K562 (cell line): ENCODE measurements around the gene FGGY. TPM values are rescaled to one million over a fixed set of nuclear protein-coding genes. Genes with fewer than 3 reads are reported as not detected.

Experiments used
- ATAC-seq: fragments of 200-7000 bp; cut with Tn5 transposase; 3 replicates; pipeline ENCODE4 v1.9.1; 2020; ENCODE audit warnings: moderate library complexity
- BruUV-seq: library from RNA; stranded (reverse); fragments of 400-500 nt; replicated peaks from 2 replicates; lab custom pipeline; 2021; lab: Mats Ljungman, UMichigan
- CTCF ChIA-PET: fragments of 300-600 bp; formaldehyde crosslinking; extraction: SDS; loops from one replicate; lab custom pipeline; 2021; ENCODE audit warnings: low intra/inter-chr PET ratio; lab: Yijun Ruan, JAX
- POLR2A ChIA-PET: fragments of 300-600, 350-650 bp; sonication (Branson Sonifier 250); formaldehyde crosslinking; extraction: SDS; loops from one replicate; lab custom pipeline; 2021; ENCODE audit warnings: antibody characterized with exemption, inconsistent platforms; lab: Yijun Ruan, JAX
- DNase-seq, 4 experiments: peaks; one replicate each; pipeline versions ENCODE4 v3.0.0 to v3.0.0-alpha.2; 2011 to 2018; ENCODE audit warnings: low spot score in 3 of 4, mixed read lengths in 3 of 4; ENCODE audit errors: extremely low read depth in 1 of 4
- FAIRE-seq: peaks from 2 replicates; lab custom pipeline; 2011; peaks lifted over from hg19 to GRCh38; lab: Jason Lieb, UNC
- H2AFZ ChIP-seq: 2 replicates; pipeline ENCODE4 v1.6.0; 2011; ENCODE audit warnings: low read depth, low read length, control low read depth, inconsistent platforms
- H3K27ac ChIP-seq: fragments of 200-600 bp; 3 replicates; pipeline ENCODE4 v1.8.0; 2011; ENCODE audit warnings: low read depth, mild to moderate bottlenecking, control low read depth, inconsistent platforms, low read length, moderate library complexity, mixed read lengths; ENCODE audit errors: extremely low read depth
- H3K27me3 ChIP-seq, 2 experiments: fragments of 300-600 bp in 1 of 2; 2 replicates in 1 of 2; 3 replicates in 1 of 2; pipeline versions ENCODE4 v1.6.0 to v1.8.0; 2011; ENCODE audit warnings: inconsistent platforms in 2 of 2, low read length in 2 of 2, mild to moderate bottlenecking in 1 of 2, mixed read lengths in 1 of 2, moderate library complexity in 1 of 2; ENCODE audit not compliant: control insufficient read depth in 2 of 2, insufficient read depth in 2 of 2
- H3K36me3 ChIP-seq: fragments of 300-600 bp; 3 replicates; pipeline ENCODE4 v1.8.0; 2011; ENCODE audit warnings: mild to moderate bottlenecking, low read length, inconsistent platforms; ENCODE audit not compliant: control insufficient read depth, insufficient read depth
- H3K4me1 ChIP-seq, 2 experiments: fragments of 200-600 bp in 1 of 2; replicated peaks in 1 of 2; 2 replicates in 1 of 2; 3 replicates in 1 of 2; pipeline versions ENCODE4 v1.5.1 to v1.8.0; 2011; ENCODE audit warnings: inconsistent platforms in 2 of 2, low read length in 2 of 2, mild to moderate bottlenecking in 1 of 2, mixed read lengths in 1 of 2, moderate library complexity in 1 of 2; ENCODE audit not compliant: control insufficient read depth in 2 of 2, insufficient read depth in 2 of 2
- H3K4me2 ChIP-seq: 2 replicates; pipeline ENCODE4 v1.6.1; 2011; ENCODE audit warnings: low read length, control low read depth, inconsistent platforms, mixed read lengths; ENCODE audit not compliant: insufficient read depth
- H3K4me3 ChIP-seq: fragments of 200-600 bp; sonication (generic), shearing (Covaris generic); 2 replicates; pipeline ENCODE4 v1.5.1; 2016; ENCODE audit warnings: control low read depth, inconsistent platforms
- H3K79me2 ChIP-seq: fragments of 200-600 bp; 3 replicates; pipeline ENCODE4 v1.8.0; 2011; ENCODE audit warnings: low read length, inconsistent platforms; ENCODE audit not compliant: control insufficient read depth, insufficient read depth
- H3K9ac ChIP-seq, 2 experiments: 2 replicates each; pipeline versions ENCODE4 v1.6.0 to v1.6.1; 2011; ENCODE audit warnings: low read depth in 2 of 2, low read length in 2 of 2, control low read depth in 1 of 2, inconsistent platforms in 1 of 2, mild to moderate bottlenecking in 1 of 2, mixed read lengths in 1 of 2; ENCODE audit not compliant: insufficient read depth in 1 of 2
- H3K9me1 ChIP-seq: one replicate; pipeline ENCODE4 v1.6.0; 2011; ENCODE audit warnings: inconsistent platforms, mild to moderate bottlenecking, low read length, moderate library complexity; ENCODE audit not compliant: control insufficient read depth, insufficient read depth
- H3K9me3 ChIP-seq: replicated peaks from 2 replicates; pipeline ENCODE4 v1.5.1; 2011; ENCODE audit warnings: low read depth, low read length, inconsistent platforms; ENCODE audit not compliant: control insufficient read depth, insufficient read depth
- H4K20me1 ChIP-seq: replicated peaks from 2 replicates; pipeline ENCODE4 v1.6.1; 2011; ENCODE audit warnings: low read length, inconsistent platforms, mixed read lengths; ENCODE audit not compliant: control insufficient read depth, insufficient read depth
- E2F3 ChIP-seq: fragments of 250-450 bp; sonication (Bioruptor Pico); IDR thresholded peaks from 2 replicates; pipeline ENCODE4 v1.4.0; 2020; ENCODE audit warnings: mild to moderate bottlenecking
- GATA2 ChIP-seq: sonication (generic); formaldehyde crosslinking; IDR thresholded peaks from 2 replicates; pipeline ENCODE4 v1.4.0; 2020; ENCODE audit warnings: mild to moderate bottlenecking, missing genetic modification reagents
- HDAC8 ChIP-seq: fragments of 450-650 bp; IDR thresholded peaks from 2 replicates; pipeline ENCODE4 v1.6.1; 2016; ENCODE audit warnings: mild to moderate bottlenecking, missing genetic modification characterization, moderate library complexity, missing compliant biosample characterization
- KLF16 ChIP-seq: IDR thresholded peaks from 2 replicates; pipeline ENCODE4 v1.6.1; 2016; ENCODE audit warnings: antibody characterized with exemption
- MEF2A ChIP-seq: IDR thresholded peaks from 2 replicates; pipeline ENCODE4 v1.6.1; 2011; ENCODE audit warnings: low read depth, mild to moderate bottlenecking, low read length, moderate library complexity; ENCODE audit not compliant: control insufficient read depth
- NR2C2 ChIP-seq, 2 experiments: fragments of 200-800 bp in 1 of 2; sonication (Bioruptor generic) in 1 of 2; sonication (generic) in 1 of 2; formaldehyde crosslinking in 1 of 2; IDR thresholded peaks; 2 replicates each; pipeline versions ENCODE4 v1.6.1 to v1.8.0; 2016 to 2022; ENCODE audit warnings: mild to moderate bottlenecking in 1 of 2, missing compliant biosample characterization in 1 of 2, missing genetic modification characterization in 1 of 2, missing genetic modification reagents in 1 of 2
- THRA ChIP-seq: fragments of 450-650 bp; IDR thresholded peaks from 2 replicates; pipeline ENCODE4 v1.6.1; 2017; ENCODE audit warnings: mild to moderate bottlenecking, moderate library complexity
- WGBS: fragments of 100-300 bp; shearing (Covaris generic); methylation state at CpG from one replicate; pipeline ENCODE4 v1.1.6; 2016; ENCODE audit warnings: low coverage, mixed read lengths; ENCODE audit not compliant: insufficient coverage; ENCODE audit errors: missing lambda C conversion rate; 5-methylcytosine and 5-hydroxymethylcytosine counted together
- in situ Hi-C: fragments of 300-500 bp; cut with MboI; formaldehyde crosslinking; loops from 4 replicates; pipeline ENCODE4 v1.15.0; 2018; ENCODE audit warnings: inconsistent platforms, mixed read lengths
- intact Hi-C: fragments of 100-400 bp; cut with micrococcal nuclease; formaldehyde crosslinking; loops from 2 replicates; pipeline ENCODE4 v1.14.2; 2022
- polyA plus RNA-seq, 8 experiments: library from polyadenylated mRNA; depleted of rRNA in 4 of 8; stranded (reverse) in 5 of 8; unstranded in 3 of 8; fragments of >200 nt; fragmentation: Nextera tagmentation in 2 of 8; fragmentation: Illumina TruSeq in 1 of 8; extraction: Ambion mirVana in 2 of 8; extraction: Trizol in 1 of 8; gene quantifications; 2 replicates each; pipeline versions ENCODE4 v1.2.1 to v1.2.3, GENCODE V29; 2011 to 2014; ENCODE audit warnings: inconsistent platforms in 1 of 8, missing spikeins in 1 of 8
- total RNA-seq, 7 experiments: library from RNA; depleted of rRNA in 6 of 7; stranded (reverse); fragments of >200 nt in 6 of 7; fragmentation: Illumina TruSeq in 2 of 7; extraction: Trizol in 2 of 7; gene quantifications; 2 replicates each; pipeline versions ENCODE4 v1.2.1 to v1.2.3, GENCODE V29; 2011 to 2021; ENCODE audit warnings: low replicate concordance in 1 of 7
- TF ChIP-seq, protein P1 (sequence below): fragments of 450-650 bp; formaldehyde crosslinking; IDR thresholded peaks from 2 replicates; pipeline ENCODE4 v1.4.0; 2020; ENCODE audit warnings: mild to moderate bottlenecking, moderate library complexity
- TF ChIP-seq, protein P2 (sequence below): fragments of 450-650 bp; IDR thresholded peaks from 2 replicates; pipeline ENCODE4 v1.6.1; 2016; ENCODE audit warnings: low read depth

Gene FGGY
- total and polyA plus RNA-seq, 9 of the 15 experiments (the other 6 are each of a cell fraction or from before 2014, with no cell fraction given): 9.7 to 19.2 (median 12.6) TPM

DNA sequence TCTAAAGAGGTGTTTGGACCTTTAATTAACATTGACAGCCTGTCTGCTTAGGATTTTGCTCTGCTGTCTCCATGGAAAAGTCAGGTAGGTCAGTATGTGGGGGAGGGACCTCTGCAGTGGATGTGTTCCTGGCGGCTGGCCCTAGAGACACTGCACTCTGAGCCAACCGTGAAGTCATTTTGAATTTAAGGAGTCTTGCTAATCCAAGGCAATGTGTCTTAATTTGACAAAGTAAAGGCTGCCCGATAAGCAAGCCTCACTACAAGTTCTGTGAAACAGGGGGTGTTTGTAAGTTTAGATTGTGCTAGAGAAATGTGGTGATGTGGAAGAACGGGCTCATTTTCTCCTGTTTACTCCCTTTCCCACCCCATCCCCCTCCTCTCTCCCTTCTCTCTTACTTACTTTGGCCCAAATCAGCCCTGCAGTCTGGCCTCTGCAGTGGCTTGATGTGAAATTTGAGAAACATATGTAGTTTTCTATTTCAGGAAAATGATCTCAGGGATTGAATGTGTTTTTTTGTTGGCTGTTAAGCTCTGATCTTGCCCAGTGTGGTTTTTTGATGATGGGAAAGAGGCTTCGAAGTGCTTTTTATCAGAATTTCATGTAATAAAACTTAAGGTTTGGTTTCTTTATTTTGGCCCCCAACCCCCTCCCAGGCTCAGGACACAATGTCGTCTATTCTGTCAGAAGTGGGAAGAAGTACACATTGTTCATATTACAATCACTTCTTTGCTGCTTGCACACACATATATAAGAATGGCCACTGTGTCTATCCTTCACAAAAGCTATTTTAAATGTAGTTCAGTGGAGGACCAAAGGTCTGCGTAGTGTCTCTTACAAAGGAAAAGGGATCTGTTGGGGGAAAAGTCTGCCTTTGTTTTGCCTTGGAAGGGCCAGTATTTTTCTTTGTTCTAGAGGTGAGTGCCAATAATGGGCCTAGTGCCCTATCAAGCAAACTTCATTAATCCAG lies 96.6 kb downstream of the FGGY start:
- Histone ChIP-seq H3K4me1 (peaks cover 0 to 39% of the 10 kb centered on the region in 2 experiments; a peak in 3 of 5 replicates), H3K4me2 (peak overlapping the region; percentile 45), H3K9me1 (no peaks in the 10 kb centered on the region), H3K27ac (peak overlapping the region; percentile 77), H3K27me3 (no peaks in the 10 kb centered on the region), H3K36me3 (no peaks in the 10 kb centered on the region), H3K9me3 (no peaks in the 10 kb centered on the region), H3K4me3 (no peak overlapping the region), H3K9ac (peak overlapping the region in 1 of 2 experiments; percentile 29; a peak in 2 of 4 replicates), H2AFZ (peak overlapping the region; percentile 69), H4K20me1 (no peaks in the 10 kb centered on the region), H3K79me2 (no peaks in the 10 kb centered on the region)
- in situ Hi-C loops (no loop called here), intact Hi-C loops (no loop called here)
- WGBS: 8% methylated on average over 7 of the region's 7 CpGs
- DNase-seq (peak; percentile 14 to 73 (median 32)), ATAC-seq (peak; percentile 80), FAIRE-seq (peak; percentile 89)
- no TSS peak for BruUV-seq
- ChIA-PET CTCF (no interaction called here), POLR2A (interaction anchor here (0.6 kb wide), 1 partner anchor 33 kb away, joined by 4 read pairs; no protein-coding TSS in a partner anchor)
- TF ChIP-seq, protein P1, sequence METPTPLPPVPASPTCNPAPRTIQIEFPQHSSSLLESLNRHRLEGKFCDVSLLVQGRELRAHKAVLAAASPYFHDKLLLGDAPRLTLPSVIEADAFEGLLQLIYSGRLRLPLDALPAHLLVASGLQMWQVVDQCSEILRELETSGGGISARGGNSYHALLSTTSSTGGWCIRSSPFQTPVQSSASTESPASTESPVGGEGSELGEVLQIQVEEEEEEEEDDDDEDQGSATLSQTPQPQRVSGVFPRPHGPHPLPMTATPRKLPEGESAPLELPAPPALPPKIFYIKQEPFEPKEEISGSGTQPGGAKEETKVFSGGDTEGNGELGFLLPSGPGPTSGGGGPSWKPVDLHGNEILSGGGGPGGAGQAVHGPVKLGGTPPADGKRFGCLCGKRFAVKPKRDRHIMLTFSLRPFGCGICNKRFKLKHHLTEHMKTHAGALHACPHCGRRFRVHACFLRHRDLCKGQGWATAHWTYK (CRISPR knock-in tag): no peak
- TF ChIP-seq KLF16: no peak
- TF ChIP-seq GATA2 (CRISPR knock-in tag): peak; percentile 64
- TF ChIP-seq, protein P2, sequence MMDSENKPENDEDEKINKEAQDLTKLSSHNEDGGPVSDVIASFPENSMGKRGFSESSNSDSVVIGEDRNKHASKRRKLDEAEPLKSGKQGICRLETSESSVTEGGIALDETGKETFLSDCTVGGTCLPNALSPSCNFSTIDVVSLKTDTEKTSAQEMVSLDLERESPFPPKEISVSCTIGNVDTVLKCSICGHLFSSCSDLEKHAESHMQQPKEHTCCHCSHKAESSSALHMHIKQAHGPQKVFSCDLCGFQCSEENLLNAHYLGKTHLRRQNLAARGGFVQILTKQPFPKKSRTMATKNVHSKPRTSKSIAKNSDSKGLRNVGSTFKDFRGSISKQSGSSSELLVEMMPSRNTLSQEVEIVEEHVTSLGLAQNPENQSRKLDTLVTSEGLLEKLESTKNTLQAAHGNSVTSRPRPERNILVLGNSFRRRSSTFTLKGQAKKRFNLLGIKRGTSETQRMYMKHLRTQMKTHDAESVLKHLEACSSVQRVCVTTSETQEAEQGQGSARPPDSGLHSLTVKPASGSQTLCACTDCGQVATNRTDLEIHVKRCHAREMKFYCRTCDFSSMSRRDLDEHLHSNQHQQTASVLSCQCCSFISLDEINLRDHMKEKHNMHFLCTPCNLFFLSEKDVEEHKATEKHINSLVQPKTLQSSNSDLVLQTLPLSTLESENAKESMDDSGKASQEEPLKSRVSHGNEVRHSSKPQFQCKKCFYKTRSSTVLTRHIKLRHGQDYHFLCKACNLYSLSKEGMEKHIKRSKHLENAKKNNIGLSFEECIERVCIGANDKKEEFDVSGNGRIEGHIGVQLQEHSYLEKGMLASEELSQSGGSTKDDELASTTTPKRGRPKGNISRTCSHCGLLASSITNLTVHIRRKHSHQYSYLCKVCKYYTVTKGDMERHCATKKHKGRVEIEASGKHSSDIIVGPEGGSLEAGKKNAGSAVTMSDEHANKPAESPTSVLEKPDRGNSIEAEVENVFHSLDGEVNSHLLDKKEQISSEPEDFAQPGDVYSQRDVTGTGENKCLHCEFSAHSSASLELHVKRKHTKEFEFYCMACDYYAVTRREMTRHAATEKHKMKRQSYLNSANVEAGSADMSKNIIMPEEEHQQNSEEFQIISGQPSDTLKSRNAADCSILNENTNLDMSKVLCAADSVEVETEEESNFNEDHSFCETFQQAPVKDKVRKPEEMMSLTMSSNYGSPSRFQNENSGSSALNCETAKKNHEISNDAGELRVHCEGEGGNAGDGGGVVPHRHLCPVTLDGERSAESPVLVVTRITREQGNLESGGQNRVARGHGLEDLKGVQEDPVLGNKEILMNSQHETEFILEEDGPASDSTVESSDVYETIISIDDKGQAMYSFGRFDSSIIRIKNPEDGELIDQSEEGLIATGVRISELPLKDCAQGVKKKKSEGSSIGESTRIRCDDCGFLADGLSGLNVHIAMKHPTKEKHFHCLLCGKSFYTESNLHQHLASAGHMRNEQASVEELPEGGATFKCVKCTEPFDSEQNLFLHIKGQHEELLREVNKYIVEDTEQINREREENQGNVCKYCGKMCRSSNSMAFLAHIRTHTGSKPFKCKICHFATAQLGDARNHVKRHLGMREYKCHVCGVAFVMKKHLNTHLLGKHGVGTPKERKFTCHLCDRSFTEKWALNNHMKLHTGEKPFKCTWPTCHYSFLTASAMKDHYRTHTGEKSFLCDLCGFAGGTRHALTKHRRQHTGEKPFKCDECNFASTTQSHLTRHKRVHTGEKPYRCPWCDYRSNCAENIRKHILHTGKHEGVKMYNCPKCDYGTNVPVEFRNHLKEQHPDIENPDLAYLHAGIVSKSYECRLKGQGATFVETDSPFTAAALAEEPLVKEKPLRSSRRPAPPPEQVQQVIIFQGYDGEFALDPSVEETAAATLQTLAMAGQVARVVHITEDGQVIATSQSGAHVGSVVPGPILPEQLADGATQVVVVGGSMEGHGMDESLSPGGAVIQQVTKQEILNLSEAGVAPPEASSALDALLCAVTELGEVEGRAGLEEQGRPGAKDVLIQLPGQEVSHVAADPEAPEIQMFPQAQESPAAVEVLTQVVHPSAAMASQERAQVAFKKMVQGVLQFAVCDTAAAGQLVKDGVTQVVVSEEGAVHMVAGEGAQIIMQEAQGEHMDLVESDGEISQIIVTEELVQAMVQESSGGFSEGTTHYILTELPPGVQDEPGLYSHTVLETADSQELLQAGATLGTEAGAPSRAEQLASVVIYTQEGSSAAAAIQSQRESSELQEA: no peak
- no peak for TF ChIP-seq E2F3 (CRISPR knock-in tag)
- no peak for TF ChIP-seq THRA
- TF ChIP-seq NR2C2 (CRISPR knock-in tag; IDR thresholded peaks at IDR 0.05): no peak
- TF ChIP-seq NR2C2 (tag; IDR thresholded peaks at IDR 0.05): 0 out of 2 replicates have a peak, but pooled peaks have one; percentile 27
- peak; percentile 93 for TF ChIP-seq MEF2A
- TF ChIP-seq HDAC8 (tag): no peak
